Hair follicle dermal papilla cell (primary cell): ENCODE measurements around the gene GARRE1. TPM values are rescaled to one million over a fixed set of nuclear protein-coding genes. Genes with fewer than 3 reads are reported as not detected.

ENCODE experiments used
- total RNA-seq: library from RNA; depleted of rRNA; stranded (reverse); fragments of >200 nt; gene quantifications from 2 replicates; pipeline ENCODE4 v1.2.3, GENCODE V29; 2012

The GARRE1 gene
- 18.9 and 24.7 TPM in 2 replicates for total RNA-seq

GRCh38 chr19:34254046-34254697 lies at the start of gene GARRE1:
Gene GARRE1, plus strand, starts transcription at chr19:34254554. Its CDS starts 45,920 bp downstream, at chr19:34300474.

Other genes starting within 250 kb of the GARRE1 start
- 66.9 and 73.2 TPM in 2 replicates for gene LSM14A, start 82.0 kb upstream of the GARRE1 start, total RNA-seq
- 146 and 148 TPM in 2 replicates for gene GPI, start 110.6 kb downstream of the GARRE1 start, total RNA-seq
- gene PDCD2L, start 149.8 kb downstream of the GARRE1 start, total RNA-seq = 6.5 and 7.9 TPM in 2 replicates
- 82.2 and 95.6 TPM in 2 replicates for gene UBA2, start 173.8 kb downstream of the GARRE1 start, total RNA-seq
- 37.5 and 40.2 TPM in 2 replicates for gene WTIP, start 227.2 kb downstream of the GARRE1 start, total RNA-seq